Hepatic stellate cell (primary cell): Measurements from ENCODE around the gene VWCE.

ENCODE experiments used
- DNase-seq: peaks from one replicate; pipeline ENCODE4 v3.0.0; 2011; ENCODE audit warnings: low spot score

VWCE gene

DNA sequence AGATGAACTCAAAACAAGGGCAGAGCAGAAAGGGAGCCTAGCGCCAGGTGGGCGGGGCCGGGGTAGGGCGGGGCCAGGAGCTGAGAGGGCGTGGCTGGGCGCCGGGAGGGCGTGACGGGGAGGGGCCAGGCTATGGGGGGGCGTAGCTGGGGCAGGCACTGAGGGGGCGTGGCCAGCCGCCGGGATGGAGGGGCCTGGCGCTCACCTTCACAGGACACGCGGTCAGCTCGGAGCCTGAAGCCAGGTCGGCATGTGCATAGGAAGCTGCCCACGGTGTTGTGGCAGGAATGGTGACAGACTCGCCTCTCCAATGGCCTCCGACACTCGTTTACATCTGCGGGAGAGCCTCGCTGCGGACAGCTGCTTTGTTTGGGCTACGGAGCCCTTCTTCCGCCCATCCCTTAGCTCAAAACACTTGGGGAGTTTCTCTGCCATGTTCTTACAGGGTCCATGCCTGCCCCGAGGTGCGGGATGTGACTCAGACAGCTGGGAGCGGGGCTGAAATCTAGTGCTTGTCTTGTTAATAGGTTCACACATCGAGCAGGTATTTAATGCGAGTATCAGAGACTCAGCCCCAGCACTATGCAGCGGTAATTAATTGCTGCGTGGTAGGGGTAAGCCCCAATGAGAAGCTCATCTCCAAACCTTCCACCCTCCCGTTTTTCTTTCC, 13.4 kb downstream of the VWCE start:
- DNase-seq, result peak; percentile 84

DNA sequence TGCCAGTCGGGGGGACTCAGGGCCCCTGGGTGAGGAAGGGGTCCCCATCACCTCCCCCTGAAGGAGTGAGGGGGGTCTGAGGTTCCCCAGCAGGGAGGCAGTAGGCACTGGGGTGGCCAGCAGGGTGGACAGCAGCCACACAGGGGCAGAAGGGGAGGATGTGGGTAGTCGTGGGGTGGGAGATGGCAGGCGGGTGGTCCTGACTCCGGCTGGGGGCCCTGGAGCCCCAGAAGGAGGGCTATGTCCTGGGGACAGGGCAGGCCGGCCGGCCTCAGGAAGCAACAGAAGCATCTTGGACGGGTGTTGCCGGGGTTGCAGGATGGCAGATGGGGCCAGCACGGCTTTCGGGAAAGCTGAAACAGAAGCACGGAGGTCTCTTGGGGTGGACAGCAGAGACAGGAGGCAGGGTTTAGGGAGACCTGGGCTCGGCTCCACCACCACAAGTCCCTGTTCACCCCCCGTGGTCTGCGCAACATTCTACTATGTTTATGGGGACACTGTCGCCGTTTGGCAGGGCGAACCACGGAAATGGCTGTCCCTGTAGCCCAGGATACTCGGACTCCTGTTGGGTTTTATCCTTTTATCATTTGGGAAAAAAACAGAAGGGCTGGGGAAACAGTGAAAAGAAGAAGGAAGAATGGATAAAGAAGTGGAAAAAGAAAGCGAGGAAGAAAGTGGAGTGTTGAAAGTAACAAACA, 14.1 kb downstream of the VWCE start:
- no peak for DNase-seq

DNA sequence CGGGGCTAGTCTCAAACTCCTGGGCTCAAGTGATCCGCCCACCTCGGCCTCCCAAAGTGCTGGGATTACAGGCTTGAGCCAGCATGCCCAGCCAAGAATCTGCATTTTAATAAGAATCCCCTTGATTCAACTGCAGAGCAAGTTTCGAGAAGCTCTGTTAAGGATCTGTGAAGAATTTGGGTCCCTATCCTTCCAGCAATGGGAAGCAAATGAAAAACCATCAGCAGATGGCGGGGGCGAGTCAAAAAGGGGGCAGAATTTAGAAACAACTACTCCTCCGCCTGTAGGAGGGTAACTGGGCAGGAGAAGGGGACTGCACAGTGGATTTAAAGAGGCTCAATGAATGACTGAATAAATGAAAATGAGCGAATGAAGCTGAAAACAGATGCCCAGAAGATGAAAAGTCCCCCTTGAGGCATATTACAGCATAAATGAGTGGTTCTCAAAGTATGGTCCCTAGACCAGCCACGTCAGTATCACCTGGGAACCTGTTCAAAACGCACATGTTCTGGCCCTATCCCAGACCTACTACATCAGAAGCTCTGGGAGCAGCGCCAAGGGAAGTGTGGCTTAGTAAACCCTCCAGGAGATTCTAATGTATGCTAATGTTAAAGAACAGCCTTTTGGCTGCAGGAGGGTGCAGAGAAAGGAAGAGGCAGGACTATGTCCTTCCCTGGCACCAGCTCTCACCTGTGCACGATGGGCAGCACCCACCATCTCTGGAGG, 15.0 kb downstream of the VWCE start:
- no peak for DNase-seq

DNA sequence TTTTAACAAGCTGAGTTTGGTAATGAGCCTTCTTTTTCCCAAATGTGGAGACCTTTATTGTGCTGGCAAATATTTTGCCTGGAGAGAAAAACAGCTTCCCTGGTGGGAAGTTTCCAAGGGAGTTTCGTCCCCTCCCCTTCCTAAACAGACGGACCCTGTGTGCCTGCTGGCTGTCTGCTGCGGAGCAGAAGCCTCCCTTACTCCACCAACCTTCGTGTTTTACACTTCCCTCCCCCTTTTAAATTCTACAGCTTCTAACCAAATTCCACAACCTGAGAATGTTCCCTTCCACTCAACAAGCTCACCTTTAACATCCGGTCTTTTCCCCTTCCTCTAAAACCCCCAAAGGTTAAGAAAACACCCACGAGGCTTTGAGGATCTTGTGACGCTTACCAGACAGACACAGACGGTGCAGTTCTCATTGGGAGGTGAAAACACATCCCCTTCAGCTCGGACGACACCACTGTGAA, 17.1 kb downstream of the VWCE start:
- DNase-seq, result no peak

DNA sequence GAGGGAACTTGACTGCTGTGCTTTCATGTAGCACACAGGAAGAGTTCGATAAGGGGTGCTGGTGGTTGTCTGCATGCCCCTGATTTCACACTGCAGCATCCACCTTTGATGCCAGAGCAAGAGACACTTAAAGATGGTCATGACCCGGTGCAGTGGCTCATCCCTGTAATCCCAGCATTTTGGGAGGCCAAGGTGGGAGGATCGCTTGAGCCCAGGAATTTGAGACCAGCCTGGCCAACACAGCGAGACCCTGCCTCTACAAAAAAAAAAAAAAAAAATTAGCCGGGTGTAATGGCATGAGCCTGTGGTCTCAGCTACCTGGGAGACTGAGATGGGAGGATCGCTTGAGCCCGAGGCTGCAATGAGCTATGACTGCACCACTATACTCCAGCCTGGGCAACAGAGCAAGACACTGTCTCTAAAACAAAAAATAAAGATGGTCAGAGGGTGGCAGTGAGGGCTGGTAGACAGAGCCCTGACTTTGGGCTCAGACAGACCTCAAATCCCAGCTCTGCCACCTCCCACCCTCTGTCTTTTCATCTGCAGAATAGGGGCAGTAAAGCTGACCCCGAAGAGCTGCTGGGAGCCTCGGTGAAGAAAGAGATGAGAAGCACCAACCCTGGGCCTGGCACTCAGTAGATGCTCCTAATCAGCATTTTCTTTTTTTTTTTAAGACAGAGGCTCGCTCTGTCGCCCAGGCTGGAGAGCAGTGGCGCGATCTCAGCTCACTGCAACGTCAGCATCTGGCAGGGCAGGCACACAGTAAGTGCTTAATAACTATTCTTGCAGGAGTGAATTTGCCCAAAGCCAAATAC, 17.7 kb downstream of the VWCE start:
- no peak for DNase-seq

DNA sequence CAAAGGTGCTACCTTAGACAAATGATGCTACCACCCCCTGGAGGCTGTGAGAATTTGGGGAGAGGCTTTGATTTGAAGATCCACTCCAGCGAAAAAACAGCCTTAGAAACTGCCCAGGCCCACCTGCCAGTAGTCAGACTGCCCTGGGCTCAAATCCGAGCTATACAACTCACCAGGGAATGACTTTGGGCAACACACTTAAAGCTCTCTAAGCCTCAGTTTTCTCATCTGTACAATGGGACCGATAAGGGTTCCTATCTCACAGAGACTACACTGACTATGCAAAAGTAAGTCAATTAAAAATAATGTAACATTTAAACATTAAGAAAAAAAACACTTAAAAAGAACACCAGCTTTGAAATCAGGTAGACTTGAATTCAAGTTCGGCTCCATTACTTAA, 19.9 kb downstream of the VWCE start:
- no peak for DNase-seq

DNA sequence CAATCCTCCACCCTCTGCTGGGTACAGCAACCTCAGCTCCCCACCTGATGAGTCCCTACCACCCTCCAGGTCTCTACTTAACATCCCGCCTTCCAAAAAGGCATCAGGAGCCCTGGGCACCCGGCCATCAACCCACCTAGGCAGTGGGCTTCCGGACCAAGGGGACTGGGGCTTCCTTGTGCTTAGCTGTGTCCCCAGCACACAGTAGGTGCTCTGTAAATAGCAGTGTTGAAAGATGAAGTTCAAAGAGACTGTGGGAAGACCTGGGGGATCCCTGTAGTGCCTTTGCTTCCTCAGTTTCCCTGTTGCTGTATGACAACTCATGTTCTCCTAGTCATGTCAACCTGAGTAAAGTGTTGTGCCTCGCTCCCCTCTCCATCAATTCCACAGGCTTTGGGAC, 21.0 kb downstream of the VWCE start:
- DNase-seq, result no peak

DNA sequence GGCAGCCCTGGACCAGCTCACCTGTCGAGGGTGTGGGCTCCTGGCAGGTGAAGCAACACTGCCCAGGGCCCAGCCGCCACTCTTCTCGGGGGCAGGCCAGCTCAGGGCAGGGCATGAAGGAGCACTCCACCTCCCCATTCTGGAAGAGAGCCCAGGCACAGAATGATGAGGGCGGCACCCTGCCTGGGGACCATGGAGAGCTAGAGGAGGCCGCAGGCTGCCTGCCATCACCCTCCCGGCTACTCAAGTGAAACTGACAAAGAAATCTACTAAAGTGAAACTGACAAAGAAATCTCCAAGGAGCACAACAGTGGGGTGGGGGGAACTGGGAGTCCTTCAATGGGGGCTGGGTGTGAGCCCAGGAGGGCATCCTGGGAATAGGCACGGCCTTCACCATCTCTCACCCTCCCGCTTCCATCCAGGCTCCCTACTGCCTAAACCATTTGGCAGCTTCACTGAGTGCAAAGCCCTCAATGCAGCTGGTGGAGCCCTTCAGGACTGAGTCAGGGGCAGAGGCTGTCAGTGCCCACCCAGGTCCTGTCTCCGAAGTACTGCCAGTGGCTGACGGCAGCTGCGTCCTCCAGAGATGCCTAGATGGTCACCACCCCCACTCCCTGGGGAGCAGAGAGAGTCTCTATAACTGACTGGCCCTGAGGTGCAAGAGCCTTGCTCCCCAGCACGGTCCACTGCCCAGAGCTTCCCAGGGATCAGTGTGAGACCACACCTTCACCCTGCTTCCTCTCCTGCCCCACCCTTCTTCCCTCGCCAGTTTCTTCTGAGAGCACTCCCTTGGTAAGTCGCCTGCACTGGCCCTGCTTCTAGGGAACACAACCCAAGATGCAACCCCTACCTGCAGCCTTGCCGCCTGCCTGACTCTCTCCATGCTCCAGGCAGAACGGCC, 21.7 kb downstream of the VWCE start:
- no peak for DNase-seq

DNA sequence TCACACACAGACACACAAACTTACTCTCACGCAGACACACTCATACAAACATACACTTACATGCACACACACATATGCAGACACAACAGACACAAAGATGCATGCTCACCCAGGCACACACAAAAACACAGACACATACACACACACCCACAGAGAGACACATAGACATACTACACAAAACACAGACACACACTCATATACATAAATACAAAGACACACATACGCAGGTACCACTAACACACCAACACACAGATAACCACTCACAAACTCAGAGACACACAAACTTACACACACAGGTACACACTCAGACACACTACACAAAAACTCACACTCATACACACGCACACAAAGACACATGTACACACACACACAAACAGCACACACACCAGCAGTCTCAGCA, 22.4 kb downstream of the VWCE start:
- no peak for DNase-seq

DNA sequence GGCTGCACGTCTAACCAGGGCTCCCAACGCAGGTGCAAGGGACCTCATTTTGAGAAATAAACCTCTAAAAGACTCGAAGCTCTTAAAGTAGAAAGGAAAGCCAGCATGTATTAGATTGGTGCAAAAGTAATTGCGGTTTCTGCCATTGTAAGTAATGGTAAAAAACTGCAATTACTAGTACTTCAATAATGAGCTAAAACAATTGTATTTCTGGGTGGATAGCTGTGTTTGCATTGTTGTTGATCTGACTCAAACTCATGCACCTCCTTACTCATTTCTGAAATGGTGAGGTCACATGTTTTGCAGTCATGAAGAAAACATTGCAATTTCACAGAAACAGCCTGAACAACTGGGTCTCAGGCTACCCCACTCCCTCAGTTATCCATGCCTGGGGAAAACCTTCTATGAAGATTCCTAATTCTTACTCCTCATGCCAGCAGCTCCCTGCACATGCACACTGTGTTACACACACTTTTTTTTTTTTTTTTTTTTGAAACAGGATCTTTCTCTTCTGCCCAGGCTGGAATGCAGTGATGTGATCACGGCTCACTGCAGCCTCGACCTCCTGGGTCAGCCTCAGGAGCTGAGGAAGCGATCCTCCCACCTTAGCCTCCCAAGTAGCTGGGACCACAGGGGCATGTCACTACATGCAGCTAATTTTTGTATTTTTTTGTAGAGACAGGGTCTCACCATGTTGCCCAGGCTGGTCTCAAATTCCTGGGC, 24.6 kb downstream of the VWCE start:
- peak; percentile 52 for DNase-seq

DNA sequence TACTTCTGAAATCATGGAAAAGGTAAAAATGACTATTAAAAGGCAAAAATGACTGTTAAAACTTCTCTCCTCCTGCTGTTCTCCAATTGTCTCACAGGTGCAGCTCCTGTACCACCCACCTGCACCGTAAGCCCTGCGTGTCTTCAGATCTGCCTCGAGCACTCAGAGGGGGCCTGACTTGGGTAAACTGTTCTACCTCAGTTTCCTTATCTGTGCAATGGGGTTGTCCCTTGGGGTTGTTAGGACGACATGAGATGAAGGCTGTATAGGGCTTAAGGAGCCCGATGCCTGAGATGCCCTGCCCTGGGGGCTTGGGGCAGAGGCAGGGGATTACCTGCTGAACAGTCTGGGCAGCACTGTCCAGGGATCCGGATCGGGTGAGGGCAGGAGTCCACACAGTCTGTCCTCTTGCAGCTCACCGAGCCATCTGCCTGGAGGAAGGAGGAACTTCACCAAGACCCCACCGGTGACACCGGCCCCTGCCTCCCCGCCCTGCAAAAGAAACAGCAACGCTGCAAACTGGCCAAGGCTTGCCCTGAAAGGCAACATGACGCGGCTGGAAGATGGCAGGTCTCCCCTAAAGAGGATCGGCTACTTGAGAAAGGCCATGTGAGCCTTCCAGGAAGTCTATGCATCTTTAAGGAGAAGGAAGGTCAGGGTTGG, 26.4 kb downstream of the VWCE start:
- no peak for DNase-seq

DNA sequence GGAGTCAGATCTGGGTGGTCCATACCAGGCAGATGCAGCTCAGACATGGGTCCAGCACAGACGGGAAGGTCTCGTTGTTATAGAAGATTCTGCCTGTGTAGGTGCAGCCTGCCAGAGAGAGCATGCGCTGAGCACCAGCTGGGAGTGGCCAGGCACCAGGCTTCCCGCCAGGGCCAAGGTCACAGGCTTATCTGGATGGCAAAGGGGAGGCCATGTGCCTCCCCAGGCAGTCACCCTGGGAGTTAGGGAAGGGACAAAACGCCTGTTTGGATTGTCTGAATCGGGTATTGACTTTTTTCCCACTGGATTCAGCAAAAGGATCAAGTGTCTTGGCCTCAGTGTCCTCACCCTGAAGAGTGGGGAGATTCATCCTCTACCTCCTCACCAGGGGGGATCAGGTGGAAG, 27.7 kb downstream of the VWCE start:
- no peak for DNase-seq

DNA sequence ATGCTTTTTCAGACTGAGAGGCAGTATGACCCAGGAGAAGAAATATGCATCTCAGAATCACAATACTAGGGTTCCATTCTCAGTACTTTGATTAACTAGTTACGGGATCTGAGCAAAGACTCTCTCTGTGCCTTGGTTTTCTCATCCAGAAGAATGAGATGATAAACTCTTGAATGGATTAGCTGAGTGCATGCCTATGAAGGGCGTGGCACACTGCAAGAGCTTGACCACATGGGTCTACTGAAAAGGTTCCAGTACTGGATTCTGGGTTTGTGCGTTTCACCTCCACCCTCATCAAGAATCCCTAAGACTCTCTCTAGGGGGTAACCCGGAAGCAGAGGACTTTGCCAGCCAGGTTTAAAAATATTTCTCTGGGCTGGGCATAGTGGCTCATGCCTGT, 28.5 kb downstream of the VWCE start:
- no peak for DNase-seq

DNA sequence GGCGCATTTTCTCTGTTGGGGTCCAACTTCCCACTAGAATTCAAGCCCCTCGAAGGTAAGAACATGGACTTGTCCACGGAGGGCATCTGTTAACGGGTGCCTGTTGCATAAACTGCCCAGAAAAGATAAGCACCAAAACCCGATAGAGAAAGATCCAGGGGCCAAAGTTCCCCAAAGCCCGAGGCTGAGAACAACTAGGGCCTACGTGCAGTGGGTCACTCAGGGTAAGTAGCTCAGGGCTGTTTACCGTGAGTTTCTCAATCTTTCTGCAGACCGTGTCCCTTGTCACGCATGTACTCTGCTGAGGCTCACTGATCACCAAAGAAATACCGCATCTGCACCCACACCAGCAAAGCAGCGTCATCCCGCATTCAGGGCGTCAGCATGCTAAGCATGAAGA, 29.8 kb downstream of the VWCE start:
- no peak for DNase-seq

DNA sequence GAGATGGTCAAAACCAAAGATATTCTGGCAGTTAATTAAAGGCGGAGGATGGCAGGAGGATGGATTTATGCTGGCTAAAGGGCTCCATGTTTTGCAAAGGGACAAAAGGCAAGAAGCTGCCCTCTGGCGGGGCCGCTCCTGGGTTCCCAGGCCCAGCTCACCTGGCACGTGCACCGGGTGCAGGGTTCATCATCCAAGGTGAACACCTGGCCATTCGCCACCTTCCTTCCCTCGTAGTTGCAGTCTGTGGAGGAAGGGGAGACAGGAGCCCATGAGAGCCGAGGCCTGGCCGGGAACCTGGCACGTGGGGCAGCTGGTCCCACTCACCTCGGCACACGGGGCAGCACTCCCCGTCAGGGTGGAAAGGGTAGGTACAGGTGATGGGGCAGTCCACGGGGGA, 30.3 kb downstream of the VWCE start:
- no peak for DNase-seq

DNA sequence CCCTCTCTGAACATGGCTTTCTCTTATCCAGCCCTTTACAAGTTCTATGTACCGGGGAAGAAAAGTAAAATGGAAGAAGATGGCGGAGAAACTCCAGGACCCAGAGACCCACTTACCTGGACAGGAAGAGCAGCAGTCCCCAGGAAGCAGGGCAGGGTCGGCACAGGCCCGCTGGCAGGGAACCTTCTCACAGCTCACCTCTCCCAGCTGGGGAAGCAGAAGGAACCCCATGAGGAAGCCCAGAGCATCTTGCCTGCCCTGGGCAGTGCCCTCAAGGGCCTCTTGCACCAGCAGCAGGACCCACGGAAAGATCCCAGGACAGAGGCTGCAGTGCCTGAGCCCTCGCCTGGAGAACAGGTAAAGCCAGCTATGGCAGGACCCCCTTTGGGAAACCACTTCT, 30.7 kb downstream of the VWCE start:
- DNase-seq, result no peak

DNA sequence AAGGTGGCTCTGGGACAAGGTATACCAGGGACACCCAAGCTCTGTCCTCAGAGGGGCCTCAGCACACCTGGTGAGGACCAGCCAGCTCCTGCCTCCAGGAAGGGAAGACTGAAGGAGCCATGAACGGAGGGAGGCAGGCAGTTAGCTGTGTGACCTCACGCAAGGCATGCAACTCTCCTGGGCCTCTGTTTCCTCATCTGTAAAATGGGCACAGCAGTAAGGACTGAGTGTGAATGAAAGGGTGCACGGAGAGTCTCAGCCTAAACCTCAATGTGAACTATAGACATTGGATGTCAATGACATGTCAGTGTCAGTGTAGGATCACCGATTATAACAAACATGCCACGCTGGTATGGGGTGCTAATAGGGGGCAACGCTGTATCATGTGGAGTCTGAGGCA, 35.8 kb downstream of the VWCE start:
- DNase-seq, result no peak

DNA sequence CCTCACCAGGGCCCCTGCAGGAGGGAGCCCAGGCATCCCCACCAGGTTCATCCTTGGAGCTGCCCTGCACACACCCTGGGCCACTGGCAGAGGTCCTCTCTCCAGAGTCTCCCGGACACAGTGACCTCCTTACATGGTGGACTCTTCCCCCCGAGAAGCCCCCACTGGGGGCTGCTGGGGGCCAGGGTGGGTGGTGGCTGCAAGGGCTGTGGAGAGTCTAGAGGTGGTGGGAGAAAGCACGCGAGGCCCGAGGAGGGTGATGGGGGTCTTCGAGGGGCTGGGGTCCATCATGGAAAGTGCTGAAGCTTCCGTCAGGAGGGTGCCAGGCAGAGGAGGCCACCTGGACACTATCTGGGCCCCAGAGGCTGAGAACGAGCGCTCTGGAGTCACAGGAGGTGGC, 36.6 kb downstream of the VWCE start:
- DNase-seq, result no peak

DNA sequence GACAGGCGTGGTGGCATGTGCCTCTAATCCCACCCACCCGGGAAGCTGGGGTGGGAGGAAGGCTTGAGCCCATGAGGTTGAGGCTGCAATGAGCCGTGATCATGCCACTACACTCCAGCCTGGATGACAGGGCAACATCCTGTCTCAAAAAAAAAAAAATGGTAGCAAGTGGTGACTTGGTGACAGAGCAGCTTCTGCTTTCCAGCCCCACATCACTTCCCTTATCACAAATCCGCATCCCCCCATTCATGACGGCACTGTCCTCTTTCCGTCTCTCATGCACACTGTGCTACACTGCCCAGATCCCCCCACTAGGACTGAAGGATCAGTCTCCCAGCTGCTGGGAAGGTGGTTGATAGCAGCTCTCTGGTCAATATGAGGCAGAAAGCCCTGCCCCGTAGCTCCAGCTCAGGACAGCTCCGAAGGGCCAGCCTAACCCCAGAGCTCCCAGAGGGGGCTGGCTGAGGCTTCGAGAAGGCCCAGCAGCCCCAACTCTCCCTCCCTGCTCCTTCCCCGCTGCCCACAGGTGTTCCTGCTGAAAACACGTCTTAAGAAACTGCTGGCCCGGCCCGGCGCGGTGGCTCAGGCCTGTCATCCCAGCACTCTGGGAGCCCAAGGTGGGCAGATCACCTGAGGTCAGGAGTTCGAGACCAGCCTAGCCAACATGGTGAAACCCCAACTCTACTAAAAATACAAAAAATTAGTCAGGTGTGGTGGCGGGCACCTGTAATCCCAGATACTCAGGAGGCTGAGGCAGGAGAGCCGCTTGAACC, 38.2 kb downstream of the VWCE start:
- no peak for DNase-seq
